Activated T-helper 17 cell treated with anti-CD3 and anti-CD28 coated beads, Interleukin-2, amount 50 U/mL, for 72 hours (primary cell): ENCODE measurements around the gene FOXJ1. TPM values are rescaled to one million over a fixed set of nuclear protein-coding genes. Genes with fewer than 3 reads are reported as not detected.
A peak's percentile ranks its signal among the peaks of the same experiment; 100 is the strongest.

Experiments used
- ATAC-seq: fragments of 150-1000 bp; cut with Tn5 transposase; replicated peaks from 2 replicates; pipeline ENCODE4 v1.10.0; 2021; ENCODE audit warnings: mild to moderate bottlenecking, moderate library complexity
- H3K27ac Mint-ChIP-seq: one replicate; pipeline ENCODE4 v1.8.0; 2022; ENCODE audit warnings: mixed read lengths
- H3K27me3 Mint-ChIP-seq: one replicate; pipeline ENCODE4 v1.8.0; 2022; ENCODE audit warnings: mixed read lengths
- H3K36me3 Mint-ChIP-seq: one replicate; pipeline ENCODE4 v1.8.0; 2022; ENCODE audit warnings: low read depth, mild to moderate bottlenecking, mixed read lengths
- H3K4me1 Mint-ChIP-seq: one replicate; pipeline ENCODE4 v1.8.0; 2022; ENCODE audit warnings: mixed read lengths
- H3K4me3 Mint-ChIP-seq: one replicate; pipeline ENCODE4 v1.8.0; 2022; ENCODE audit warnings: mild to moderate bottlenecking, mixed read lengths
- H3K9me3 Mint-ChIP-seq: one replicate; pipeline ENCODE4 v1.8.0; 2022; ENCODE audit warnings: mixed read lengths
- total RNA-seq, 2 donors: library from RNA; stranded (reverse); gene quantifications; one replicate each; pipeline ENCODE4 v1.2.3, GENCODE V29; 2022

Gene FOXJ1
- total RNA-seq, 2 donors from 2014 or later = 0.15 TPM; not detected in 1

GRCh38 chr17:76088868-76089576, 52.0 kb downstream of the FOXJ1 start:
- Mint-ChIP-seq H3K4me3 (no peak overlapping the region), H3K27ac (no peak overlapping the region), H3K9me3 (no peaks in the 10 kb centered on the region), H3K4me1 (no peaks in the 10 kb centered on the region), H3K36me3 (peaks cover 84% of the 10 kb centered on the region), H3K27me3 (no peaks in the 10 kb centered on the region)
- ATAC-seq = no peak

GRCh38 chr17:76088041-76088867, 52.8 kb downstream of the FOXJ1 start:
- no peak for ATAC-seq
- H3K4me1 Mint-ChIP-seq = no peaks in the 10 kb centered on the region
- H3K9me3 Mint-ChIP-seq = no peaks in the 10 kb centered on the region
- H3K27me3 Mint-ChIP-seq = no peaks in the 10 kb centered on the region
- peaks cover 84% of the 10 kb centered on the region for H3K36me3 Mint-ChIP-seq
- no peak overlapping the region for H3K27ac Mint-ChIP-seq
- no peak overlapping the region for H3K4me3 Mint-ChIP-seq

GRCh38 chr17:76087531-76087930, 53.5 kb downstream of the FOXJ1 start:
- no peaks in the 10 kb centered on the region for H3K27me3 Mint-ChIP-seq
- peaks cover 80% of the 10 kb centered on the region for H3K36me3 Mint-ChIP-seq
- no peak for ATAC-seq
- H3K4me1 Mint-ChIP-seq = no peaks in the 10 kb centered on the region
- no peak overlapping the region for H3K4me3 Mint-ChIP-seq
- no peak overlapping the region for H3K27ac Mint-ChIP-seq
- no peaks in the 10 kb centered on the region for H3K9me3 Mint-ChIP-seq

GRCh38 chr17:76086384-76086783, 54.7 kb downstream of the FOXJ1 start:
- H3K4me1 Mint-ChIP-seq = no peaks in the 10 kb centered on the region
- no peaks in the 10 kb centered on the region for H3K9me3 Mint-ChIP-seq
- no peak overlapping the region for H3K4me3 Mint-ChIP-seq
- peak overlapping the region; percentile 46 for H3K27ac Mint-ChIP-seq
- no peak for ATAC-seq
- no peaks in the 10 kb centered on the region for H3K27me3 Mint-ChIP-seq
- peaks cover 73% of the 10 kb centered on the region for H3K36me3 Mint-ChIP-seq

Other genes with a start within 250 kb of the FOXJ1 start
- gene TRIM65, start 244.3 kb downstream of the FOXJ1 start, total RNA-seq = 10 to 100 TPM; 20.3 to 33.9 TPM
- 100 to 1,000 TPM in 1 of 2 donors, 10 to 100 TPM in 1; 74.2 to 113 TPM for gene MRPL38, start 236.4 kb downstream of the FOXJ1 start, total RNA-seq
- gene FBF1, start 200.2 kb downstream of the FOXJ1 start, total RNA-seq = 10 to 100 TPM in 1 of 2 donors, 1 to 10 TPM in 1; 9.2 to 10.6 TPM
- gene ACOX1, start 162.1 kb downstream of the FOXJ1 start, total RNA-seq = 10 to 100 TPM; 24.0 to 35.2 TPM
- 10 to 100 TPM; 15.3 to 18.5 TPM for gene TEN1, start 162.0 kb downstream of the FOXJ1 start, total RNA-seq
- gene CDK3, start 140.4 kb downstream of the FOXJ1 start, total RNA-seq = 1 to 10 TPM; 8.0 to 9.0 TPM
- gene EVPL, start 113.9 kb downstream of the FOXJ1 start, total RNA-seq = under 1 TPM in 1 of 2 donors, not detected in 1; 0.11 TPM
- 100 to 1,000 TPM; 109 to 117 TPM for gene SRP68, start 68.7 kb downstream of the FOXJ1 start, total RNA-seq
- 10 to 100 TPM in 1 of 2 donors, 1 to 10 TPM in 1; 7.5 to 14.8 TPM for gene GALR2, start 66.5 kb downstream of the FOXJ1 start, total RNA-seq
- gene ZACN, start 62.1 kb downstream of the FOXJ1 start, total RNA-seq = 10 to 100 TPM in 1 of 2 donors, 1 to 10 TPM in 1; 6.5 to 13.5 TPM
- gene EXOC7, start 37.5 kb downstream of the FOXJ1 start, total RNA-seq = 100 to 1,000 TPM; 104 to 117 TPM
- gene RNF157, start 99.2 kb upstream of the FOXJ1 start, total RNA-seq = 10 to 100 TPM; 15.5 to 17.4 TPM
- gene UBALD2, start 124.1 kb upstream of the FOXJ1 start, total RNA-seq = 100 to 1,000 TPM; 173 to 187 TPM
- 1 to 10 TPM in 1 of 2 donors, under 1 TPM in 1; 0.85 to 2.1 TPM for gene QRICH2, start 167.0 kb upstream of the FOXJ1 start, total RNA-seq
- gene PRPSAP1, start 212.7 kb upstream of the FOXJ1 start, total RNA-seq = 10 to 100 TPM; 24.5 to 29.7 TPM
- gene SPHK1, start 243.4 kb upstream of the FOXJ1 start, total RNA-seq = 10 to 100 TPM; 10.5 to 12.4 TPM